ENCODE data around the gene MDM2.

DNA sequence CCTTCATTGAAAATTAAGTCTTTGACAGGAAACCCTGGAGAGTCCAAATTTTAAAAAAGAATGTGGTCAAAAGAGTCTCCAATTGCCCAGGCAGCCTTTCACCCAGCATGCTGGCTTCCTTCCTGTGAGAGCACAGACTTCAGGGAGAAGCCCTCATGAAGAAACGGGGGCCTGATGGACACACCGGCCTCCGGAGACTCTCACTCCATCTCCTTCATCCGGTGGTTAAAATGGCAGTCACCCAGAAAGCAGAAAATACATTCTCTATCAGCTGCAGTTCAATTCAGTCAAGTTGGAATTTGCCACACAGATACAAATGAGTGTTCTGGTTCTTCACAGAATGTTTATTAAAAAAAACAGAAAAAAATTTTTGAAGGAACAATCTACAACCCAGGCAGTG, 68.5 kb downstream of the MDM2 start:
- no peak for TF ChIP-seq CTCF (conservative IDR thresholded peaks at IDR 0.05; ENCODE audit: low read length)
- TF ChIP-seq EZH2phosphoT487 (IDR thresholded peaks at IDR 0.05; ENCODE audit: borderline replicate concordance, low read depth, low read length): no peak

All from OCI-LY7 (cell line).